Measurements from ENCODE around the gene ETV7.
"Not testable (repeated sequence)": the region's sequence is repeated elsewhere in the genome, so short reads cannot be mapped to it uniquely, and the experiment has no call there.

Gene ETV7

GRCh38 chr6:36363371-36363752 lies 24.1 kb downstream of the ETV7 start:
- not testable (repeated sequence) for DNase-seq

DNA sequence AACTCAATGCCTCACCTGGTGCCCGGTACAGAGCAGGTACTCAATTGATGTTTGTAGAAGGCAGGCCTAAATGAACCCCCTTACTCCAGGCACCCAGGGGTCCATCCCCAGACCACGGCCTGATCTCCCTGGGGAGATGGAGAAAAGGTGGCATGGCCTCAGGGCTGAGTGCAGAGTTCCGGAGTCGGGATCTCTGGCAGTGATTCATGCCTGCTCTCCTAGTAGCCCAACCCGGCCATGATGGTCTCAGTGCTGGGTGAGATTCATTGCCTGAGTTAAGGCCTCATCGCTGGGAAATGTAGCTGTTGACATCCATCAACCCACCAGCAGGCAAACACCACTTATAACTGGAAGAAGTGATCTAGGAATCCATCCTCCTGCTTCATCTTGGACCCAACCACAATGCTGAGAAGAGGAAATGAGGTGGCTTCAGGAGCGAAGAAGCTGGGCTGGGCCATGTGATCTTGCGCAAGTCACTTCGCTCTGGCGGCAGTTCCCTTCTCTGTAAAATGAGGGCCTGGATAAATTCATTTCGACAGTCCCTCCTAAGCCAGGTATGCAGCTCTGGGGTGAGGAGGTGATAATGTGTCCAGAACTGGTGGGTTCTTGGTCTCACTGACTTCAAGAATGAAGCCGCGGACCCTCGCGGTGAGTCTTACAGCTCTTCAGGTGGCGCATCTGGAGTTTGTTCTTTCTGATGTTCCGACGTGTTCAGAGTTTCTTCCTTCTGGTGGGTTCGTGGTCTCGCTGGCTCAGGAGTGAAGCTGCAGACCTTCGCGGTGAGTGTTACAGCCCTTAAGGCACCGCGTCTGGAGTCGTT lies 24.7 kb downstream of the ETV7 start:
- DNase-seq = peak; percentile 65 to 78 (median 73)

GRCh38 chr6:36361071-36361470 lies 26.4 kb downstream of the ETV7 start:
- no peak for DNase-seq

GRCh38 chr6:36360241-36361054 lies 27.0 kb downstream of the ETV7 start:
- DNase-seq = peak; percentile 81 to 91 (median 88)

DNA sequence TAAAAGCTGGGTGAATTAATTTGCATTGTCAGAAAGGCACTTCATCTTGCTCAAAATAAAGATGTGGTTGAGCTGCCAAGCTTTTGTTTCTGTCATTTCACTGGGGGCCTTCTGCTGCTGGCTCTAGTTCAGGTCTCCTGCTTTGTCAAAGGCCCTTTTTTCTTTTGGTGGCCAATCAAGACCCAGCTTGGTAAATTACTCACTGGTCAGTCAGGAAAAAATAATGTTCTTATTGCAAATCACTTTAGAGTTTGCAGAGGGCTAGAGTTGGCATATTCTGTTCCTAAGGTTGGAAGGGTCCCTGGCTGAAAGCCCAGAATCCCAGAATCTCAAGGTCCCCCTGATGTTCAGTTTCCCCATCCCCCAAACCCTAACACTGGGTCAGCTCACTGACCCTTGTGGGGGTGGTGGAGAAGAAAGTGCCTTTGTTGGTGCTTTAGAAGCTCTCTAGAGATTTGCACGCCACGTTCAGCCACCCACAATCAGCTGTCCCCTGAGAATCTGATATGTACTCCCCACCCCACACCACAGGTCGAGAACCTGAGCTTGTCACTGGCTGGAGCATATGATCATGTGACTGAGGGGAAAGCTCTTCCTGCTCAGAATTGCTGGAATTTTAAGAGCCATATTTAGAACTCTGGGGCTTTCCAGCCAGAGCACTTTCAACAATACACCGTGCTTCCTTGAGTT lies 29.1 kb downstream of the ETV7 start:
- DNase-seq = no peak

- DNase-seq = no peak
Measured at GRCh38 chr6:36357872-36358225, 29.6 kb downstream of the ETV7 start.

- DNase-seq = peak in 2 of 4 experiments; percentile 26 to 40
Measured at GRCh38 chr6:36355819-36356218, 31.6 kb downstream of the ETV7 start.

- peak in 3 of 4 experiments; percentile 10 to 42 (median 22) for DNase-seq
Measured at GRCh38 chr6:36353411-36353915, 34.0 kb downstream of the ETV7 start.

DNA sequence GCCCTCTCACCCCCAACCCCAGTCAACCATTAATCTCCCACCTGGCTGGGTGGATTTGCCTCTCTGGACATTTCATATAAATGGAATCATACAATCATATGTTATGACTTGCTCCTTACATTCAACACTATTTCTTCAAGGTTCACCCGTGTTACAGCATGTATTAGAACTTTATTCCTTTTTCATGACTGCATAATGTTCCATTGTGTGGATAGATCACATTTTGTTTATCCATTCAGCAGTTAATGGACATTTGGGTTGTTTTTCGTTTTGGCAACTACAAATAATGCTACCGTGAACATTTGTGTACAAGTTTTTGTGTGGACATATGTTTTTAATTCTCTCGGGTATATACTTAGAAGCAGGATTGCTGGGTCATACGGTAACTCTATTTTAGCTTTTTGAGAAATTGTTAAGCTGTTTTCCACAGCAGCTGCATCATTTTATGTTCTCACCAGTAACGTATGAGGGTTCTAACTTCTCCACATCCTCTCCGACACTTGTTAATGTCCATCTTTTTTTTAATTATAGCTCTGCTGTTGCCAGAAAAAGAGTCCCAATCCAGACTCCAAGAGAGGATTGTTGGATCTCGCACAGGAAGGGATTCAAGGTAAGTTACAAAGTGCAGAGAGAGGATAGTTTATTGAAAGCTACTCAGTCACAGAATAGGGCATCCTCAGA lies 34.9 kb downstream of the ETV7 start:
- no peak for DNase-seq

DNA sequence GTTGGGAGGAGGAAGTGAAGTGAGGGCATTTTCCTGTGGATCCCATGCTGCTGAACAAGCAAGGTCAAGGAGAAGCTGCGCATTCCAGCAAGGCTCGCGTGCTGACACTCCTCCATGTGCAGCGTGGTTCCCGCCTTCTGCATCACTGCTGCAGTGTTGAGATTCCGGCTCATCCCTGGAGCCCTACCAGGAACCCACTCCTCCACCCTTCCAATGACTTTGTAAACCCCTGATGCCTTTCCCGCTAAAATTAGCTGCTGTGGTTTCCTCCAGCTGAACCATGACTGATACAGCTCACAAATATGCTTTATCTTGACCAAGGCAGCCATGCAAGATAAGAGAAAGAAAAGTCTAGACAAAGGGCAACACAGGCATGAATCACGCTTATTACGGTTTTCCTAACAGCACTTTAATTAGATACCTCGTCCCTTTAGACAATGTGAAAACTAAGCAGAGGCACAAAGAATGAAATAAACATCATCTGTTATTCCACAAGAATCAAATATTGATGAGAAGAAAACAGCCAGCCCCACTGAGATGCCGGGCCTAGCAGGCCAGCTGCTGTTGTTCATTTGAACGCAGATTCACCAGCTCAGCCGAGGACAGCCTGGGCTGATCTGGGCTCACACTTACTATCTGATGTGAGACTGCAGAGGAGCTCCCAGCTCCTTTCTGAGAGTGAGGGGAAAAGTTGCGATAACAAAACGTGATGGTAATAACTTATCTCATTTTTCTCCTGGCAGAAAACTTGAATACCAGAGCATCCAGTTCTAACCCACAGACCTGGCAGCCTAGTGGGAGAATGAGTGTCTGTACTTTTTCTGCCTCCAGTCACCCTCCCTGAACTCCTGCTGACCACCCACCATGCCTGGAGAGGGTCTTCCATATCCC lies 36.5 kb downstream of the ETV7 start:
- no peak for DNase-seq

- DNase-seq = no peak
Measured at GRCh38 chr6:36350082-36350481, 37.4 kb downstream of the ETV7 start.

DNA sequence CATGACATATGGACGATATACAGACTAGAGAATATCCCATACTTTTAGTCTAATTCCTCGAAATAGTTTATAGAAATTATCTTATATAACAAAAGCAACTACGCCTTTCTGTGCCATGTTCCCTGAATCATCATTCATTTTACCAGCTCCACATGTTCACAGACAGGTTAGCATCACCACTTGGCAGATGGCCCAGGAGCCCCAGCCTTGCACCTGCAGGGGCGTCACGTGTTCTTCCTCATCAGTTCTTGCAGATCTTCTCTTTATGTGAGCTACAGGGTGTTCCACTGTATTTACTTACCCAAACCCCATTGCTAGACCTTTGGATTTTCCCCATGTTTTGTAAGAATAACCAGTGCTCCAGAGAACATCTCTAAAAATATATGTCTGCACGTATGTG lies 38.2 kb downstream of the ETV7 start:
- DNase-seq = no peak

GRCh38 chr6:36347621-36348020 lies 39.8 kb downstream of the ETV7 start:
- no peak for DNase-seq

GRCh38 chr6:36346486-36347273 lies 40.8 kb downstream of the ETV7 start:
- DNase-seq = no peak

DNA sequence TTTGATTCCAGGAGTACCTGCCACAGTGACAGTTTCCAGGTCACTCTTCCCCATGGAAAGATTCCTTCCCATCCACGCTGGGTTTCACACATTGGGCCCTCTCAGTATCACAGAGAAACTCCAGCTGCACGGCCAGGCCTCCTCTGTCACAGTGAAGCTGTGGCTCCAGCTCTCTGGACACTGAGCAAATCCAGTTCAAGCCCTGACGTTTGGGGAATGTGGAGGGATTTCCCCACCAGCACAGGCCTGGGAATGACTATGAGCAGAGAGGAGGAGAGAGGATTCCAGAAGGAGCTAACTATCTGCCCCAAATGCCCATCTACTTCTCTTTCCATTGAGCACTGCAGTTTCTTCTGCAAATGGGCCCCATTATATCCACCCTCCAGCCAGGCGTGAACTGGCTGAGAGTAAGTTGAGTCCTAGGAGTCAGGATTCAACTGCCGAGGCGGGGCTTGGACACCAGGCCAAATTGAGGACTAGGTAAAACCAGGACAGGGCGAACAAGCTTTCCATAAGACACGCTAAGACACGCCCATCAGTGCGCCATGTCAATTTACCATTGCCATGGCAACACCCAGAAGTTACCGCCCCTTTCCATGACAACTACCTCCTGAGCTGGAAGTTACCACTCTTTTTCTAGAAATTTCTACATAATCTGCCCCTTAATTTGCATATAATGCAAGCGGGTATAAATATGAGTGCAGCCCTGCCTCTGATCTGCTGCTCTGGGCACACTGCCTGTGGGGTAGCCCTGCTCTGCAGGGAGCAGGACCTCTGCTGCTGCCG lies 41.6 kb downstream of the ETV7 start:
- no peak for DNase-seq

DNA sequence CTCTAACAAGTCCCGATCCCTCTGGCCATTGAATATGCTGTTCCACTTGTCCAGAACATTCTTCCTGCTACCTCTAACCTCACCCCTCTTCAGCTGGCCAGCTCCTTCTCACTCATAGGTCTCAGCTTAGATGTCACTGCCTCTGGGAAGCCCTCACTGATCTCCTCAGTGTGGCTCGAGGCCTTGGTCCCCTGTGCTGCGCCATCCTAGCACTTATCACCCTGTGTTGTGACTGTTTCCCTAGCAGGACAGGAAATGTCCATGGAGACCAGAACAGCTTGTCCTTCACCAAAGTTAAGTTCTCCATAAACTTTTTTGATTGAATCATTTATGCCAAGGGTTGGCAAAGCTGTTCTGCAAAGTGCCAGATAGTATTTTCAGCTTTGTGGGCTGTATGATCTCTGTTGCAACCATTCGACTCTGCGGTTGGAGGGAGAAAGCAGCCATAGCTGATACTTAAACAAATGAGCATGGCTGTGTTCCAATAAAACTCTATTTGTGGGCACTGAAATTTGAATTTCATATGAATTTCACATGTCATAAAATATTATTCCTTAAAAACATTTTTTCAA lies 44.3 kb downstream of the ETV7 start:
- no peak for DNase-seq

DNA sequence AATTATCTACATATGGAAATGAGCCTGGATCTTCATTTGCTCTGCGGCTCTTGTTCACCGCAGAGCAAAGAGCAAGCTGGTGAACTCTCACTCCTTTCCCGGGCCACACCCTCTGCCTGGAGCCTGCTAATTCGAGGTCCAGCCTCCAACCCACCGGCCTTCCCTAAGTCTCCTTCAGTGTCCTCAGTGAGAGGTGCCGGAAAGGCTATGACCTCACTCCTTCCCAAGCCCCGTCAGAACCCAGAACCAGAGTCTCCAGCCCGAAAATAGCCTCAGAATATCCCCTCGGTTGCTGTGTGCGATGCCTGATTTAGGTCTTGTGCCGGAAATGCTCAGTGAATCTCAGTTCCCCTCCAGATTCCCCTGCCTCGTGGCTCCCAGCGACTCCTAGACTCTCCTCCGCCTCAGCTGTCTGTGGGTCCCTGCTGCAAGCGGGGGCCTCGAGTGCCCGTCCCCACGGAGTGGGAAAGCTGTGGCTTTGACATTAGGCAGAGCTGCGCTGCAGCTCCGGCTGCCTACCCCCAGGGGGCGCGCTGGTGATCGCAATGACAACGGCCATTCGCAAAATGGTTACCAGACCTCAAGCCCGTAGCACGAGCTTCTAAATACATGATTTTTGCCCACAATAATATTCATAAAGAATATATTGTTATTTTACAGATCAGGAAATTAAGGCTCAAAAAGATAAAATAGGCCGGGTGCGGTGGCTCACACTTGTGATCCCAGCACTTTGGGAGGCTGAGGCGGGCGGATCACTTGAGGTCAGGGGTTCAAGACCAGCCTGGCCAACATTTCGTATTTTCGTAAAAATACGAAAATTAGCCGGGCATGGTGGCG lies 46.6 kb downstream of the ETV7 start:
- DNase-seq = peak; percentile 73 to 88 (median 82)

- no peak for DNase-seq
Measured at GRCh38 chr6:36340306-36340617, 47.2 kb downstream of the ETV7 start.

DNA sequence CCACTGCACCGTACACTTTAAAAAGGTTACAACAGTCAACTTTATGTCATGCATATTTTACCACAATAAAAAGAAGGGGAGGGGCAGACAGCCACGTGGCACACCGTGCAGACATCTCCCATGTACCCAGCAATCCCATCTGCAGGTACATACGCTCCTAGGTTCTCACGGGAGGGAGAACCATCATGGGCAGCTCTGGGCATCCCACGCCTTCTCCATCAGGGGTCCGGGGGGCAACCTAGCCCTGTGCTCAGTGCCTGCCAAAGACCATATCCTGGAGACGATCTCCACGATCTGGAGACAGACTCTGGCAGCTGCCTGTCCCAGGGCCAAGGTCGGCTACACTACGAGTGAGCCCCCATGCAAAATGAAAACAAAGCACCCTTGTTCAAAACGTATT lies 48.3 kb downstream of the ETV7 start:
- no peak for DNase-seq
